Measurements from ENCODE around the gene KPNB1.
A peak's percentile ranks its signal among the peaks of the same experiment; 100 is the strongest.

KPNB1 gene

DNA sequence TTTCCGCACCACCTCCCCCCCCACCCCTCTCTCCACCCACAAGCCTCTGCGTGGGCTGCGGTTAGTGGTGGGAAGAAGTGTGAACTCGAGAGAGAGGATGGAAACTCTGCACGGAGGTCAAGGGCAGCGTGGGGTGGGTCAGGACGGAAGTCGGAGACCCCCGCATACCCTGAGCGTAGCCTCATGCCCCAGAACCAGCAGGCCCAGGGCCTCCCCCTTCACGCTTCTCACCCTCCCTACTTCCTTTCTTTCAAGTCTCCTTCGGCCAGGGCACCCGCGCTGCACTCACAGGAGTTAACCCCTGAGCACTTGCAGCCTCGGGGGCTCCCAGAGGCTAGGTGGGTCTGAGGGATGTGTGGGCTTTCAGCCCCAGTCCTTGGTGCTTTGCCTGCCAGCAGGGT is 53.5 kb downstream of the KPNB1 start:
- DNase-seq: peak; percentile 8
- no peaks in the 10 kb centered on the region for H3K9me3 Mint-ChIP-seq
- peaks cover 24% of the 10 kb centered on the region for H3K27me3 Mint-ChIP-seq (ENCODE audit: low read depth, poor library complexity)
- peaks cover 33% of the 10 kb centered on the region for H3K36me3 Mint-ChIP-seq (ENCODE audit: low read depth)
- no peak overlapping the region for H3K27ac Mint-ChIP-seq
- H3K4me1 Mint-ChIP-seq: peaks cover 68% of the 10 kb centered on the region
- TF ChIP-seq, protein P1, sequence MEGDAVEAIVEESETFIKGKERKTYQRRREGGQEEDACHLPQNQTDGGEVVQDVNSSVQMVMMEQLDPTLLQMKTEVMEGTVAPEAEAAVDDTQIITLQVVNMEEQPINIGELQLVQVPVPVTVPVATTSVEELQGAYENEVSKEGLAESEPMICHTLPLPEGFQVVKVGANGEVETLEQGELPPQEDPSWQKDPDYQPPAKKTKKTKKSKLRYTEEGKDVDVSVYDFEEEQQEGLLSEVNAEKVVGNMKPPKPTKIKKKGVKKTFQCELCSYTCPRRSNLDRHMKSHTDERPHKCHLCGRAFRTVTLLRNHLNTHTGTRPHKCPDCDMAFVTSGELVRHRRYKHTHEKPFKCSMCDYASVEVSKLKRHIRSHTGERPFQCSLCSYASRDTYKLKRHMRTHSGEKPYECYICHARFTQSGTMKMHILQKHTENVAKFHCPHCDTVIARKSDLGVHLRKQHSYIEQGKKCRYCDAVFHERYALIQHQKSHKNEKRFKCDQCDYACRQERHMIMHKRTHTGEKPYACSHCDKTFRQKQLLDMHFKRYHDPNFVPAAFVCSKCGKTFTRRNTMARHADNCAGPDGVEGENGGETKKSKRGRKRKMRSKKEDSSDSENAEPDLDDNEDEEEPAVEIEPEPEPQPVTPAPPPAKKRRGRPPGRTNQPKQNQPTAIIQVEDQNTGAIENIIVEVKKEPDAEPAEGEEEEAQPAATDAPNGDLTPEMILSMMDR (IDR thresholded peaks at IDR 0.05): no peak
- H3K4me3 Mint-ChIP-seq: no peak overlapping the region

DNA sequence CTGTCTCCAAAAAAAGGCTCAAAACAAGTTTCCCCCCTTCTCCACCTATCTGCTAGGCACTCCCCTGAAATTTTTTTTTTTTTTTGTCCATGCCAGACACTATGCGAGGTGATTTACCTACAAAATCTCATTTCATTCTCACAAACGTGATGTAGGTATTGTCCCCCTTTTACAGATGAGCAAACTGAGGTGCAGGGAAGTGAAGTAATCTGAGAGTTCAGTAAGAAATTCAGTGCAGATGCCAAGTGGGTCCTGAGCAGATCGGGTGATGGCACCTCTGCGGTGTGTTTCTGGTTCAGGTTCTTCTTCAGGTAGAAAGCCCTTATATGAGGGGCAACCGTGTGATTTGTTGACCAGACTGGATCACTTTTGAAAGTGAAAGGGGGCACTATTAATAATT is 54.0 kb downstream of the KPNB1 start:
- Mint-ChIP-seq H3K4me3 (no peak overlapping the region), H3K27me3 (ENCODE audit: low read depth, poor library complexity) (peaks cover 28% of the 10 kb centered on the region), H3K9me3 (no peaks in the 10 kb centered on the region), H3K27ac (no peak overlapping the region), H3K4me1 (peaks cover 70% of the 10 kb centered on the region), H3K36me3 (ENCODE audit: low read depth) (peaks cover 33% of the 10 kb centered on the region)
- DNase-seq: no peak
- TF ChIP-seq, protein P1 (IDR thresholded peaks at IDR 0.05): no peak

DNA sequence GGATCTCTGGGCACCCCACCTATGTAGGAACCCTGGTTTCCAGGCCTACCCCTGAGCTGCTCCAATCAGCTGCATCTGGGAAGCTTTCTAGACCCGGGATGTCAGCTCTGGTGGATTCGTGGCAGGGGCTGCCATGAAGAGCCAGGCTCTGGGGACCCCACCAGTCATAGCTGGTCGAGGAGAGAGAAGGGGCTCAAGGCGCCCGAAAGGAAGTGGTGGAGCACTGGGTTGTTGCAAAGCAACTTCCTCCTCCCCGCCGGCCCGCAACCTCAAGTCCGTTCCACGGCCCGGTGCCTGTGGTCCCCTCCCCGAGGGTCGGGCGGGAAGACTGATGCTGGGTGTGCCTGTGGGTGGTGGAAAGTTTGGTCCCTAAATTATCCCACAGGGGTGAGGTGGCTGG is 54.4 kb downstream of the KPNB1 start:
- H3K27me3 Mint-ChIP-seq (ENCODE audit: low read depth, poor library complexity): peaks cover 28% of the 10 kb centered on the region
- H3K9me3 Mint-ChIP-seq: no peaks in the 10 kb centered on the region
- no peak for DNase-seq
- H3K4me1 Mint-ChIP-seq: peaks cover 70% of the 10 kb centered on the region
- TF ChIP-seq, protein P1 (IDR thresholded peaks at IDR 0.05): no peak
- H3K4me3 Mint-ChIP-seq: no peak overlapping the region
- no peak overlapping the region for H3K27ac Mint-ChIP-seq
- H3K36me3 Mint-ChIP-seq (ENCODE audit: low read depth): peaks cover 33% of the 10 kb centered on the region

DNA sequence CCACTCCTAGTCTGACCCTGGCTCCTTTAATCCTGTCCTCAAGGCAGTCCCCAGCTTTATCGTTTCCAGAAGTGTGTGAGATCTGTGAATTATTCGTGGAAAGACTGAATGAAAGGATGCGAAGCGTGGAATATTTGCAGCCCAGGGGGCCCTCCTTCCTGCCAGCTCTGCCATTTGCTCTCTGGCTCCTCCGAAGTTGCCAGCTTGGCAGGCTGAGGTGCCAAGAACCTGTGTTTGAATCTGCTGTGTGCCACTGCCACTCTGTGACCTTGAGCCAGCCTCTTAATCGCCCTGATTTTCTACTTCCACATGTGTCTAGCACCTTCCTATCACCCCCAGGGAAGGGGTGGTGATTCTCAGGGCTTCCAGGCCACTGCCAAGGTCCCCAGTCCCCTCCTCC is 55.0 kb downstream of the KPNB1 start:
- Mint-ChIP-seq H3K36me3 (ENCODE audit: low read depth) (peaks cover 30% of the 10 kb centered on the region), H3K27ac (peak overlapping the region; percentile 57), H3K4me1 (peaks cover 66% of the 10 kb centered on the region), H3K4me3 (no peak overlapping the region), H3K27me3 (ENCODE audit: low read depth, poor library complexity) (peaks cover 28% of the 10 kb centered on the region), H3K9me3 (no peaks in the 10 kb centered on the region)
- no peak for DNase-seq
- TF ChIP-seq, protein P1 (IDR thresholded peaks at IDR 0.05): no peak

DNA sequence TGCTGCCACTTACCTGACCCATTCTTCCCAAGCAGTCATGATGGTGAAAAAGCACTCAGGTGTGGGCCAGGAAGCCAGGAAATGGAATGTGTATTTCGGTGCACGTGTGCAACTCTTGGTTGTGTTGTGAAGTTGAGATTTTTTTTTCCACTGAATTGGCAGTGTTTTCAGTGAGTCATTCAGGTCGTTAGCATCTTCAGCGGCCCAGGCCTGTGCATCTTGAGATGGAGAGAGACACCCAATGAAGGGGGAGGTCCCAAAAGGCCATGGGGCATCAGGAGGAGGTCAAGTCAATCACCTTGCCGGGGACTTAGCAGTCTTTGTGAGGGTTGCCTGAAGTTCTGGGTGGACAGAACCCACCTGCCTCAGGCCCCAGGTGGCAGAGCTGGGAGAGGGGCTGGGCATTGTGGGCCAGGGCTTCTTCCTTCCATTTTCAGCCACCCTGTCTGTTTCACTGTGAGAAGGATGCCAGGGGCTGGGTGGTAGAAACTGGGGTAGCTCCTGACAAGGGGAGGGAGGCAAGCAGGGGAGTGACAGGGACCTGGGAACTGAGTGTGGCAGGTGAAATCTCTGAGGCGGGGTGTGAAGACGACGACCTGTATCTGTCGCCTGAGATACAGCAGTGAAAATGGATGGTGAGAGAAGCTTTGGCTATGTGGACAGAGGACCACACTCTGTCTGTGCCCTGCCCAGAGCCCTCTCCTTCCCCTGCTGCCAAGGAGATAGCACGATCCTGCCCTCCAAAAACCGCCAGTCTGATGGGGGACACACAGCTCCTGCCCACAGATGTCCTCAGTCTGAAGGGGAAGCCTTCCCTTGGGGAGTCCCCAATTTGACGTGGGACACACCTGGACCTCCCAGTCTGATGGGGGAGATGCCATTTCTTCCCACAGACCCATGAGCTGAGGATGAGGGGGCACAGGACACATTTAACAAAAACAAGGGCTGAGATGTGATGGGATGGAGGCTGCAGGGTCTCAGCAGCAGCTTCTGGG is 56.1 kb downstream of the KPNB1 start:
- no peak for DNase-seq
- TF ChIP-seq, protein P1 (IDR thresholded peaks at IDR 0.05): no peak
- Mint-ChIP-seq H3K9me3 (no peaks in the 10 kb centered on the region), H3K27me3 (ENCODE audit: low read depth, poor library complexity) (peaks cover 33% of the 10 kb centered on the region), H3K4me1 (peaks cover 60% of the 10 kb centered on the region), H3K4me3 (no peak overlapping the region), H3K36me3 (ENCODE audit: low read depth) (peaks cover 41% of the 10 kb centered on the region), H3K27ac (no peak overlapping the region)

Measured in nephron progenitor cell (in vitro differentiated cells).